NCI-H1092 (cell line): Measurements from ENCODE around the gene NLRP12.
"Not testable (repeated sequence)": the region's sequence is repeated elsewhere in the genome, so short reads cannot be mapped to it uniquely, and the experiment has no call there.

ENCODE experiments used
- DNase-seq: peaks from one replicate; lab custom pipeline; 2025; lab: John Stamatoyannopoulos, UW

NLRP12 gene

DNA sequence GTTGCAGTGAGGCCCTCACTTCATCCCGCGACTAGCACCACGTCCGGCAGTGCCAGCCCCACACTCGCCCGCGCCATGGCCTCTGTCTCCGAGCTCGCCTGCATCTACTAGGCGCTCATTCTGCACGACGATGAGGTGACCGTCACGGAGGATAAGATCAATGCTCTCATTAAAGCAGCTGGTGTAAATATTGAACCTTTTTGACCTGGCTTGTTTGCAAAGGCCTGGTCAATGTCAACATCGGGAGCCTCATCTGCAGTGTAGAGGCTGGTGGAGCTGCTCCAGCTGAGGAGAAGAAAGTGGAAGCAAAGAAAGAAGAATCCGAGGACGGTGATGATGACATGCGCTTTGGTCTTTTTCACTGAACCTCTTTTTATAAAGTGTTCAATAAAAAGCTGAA lies 48.6 kb downstream of the NLRP12 start:
- no peak for DNase-seq

- not testable (repeated sequence) for DNase-seq
Observed at GRCh38 chr19:53774491-53774890, 49.6 kb downstream of the NLRP12 start.

DNA sequence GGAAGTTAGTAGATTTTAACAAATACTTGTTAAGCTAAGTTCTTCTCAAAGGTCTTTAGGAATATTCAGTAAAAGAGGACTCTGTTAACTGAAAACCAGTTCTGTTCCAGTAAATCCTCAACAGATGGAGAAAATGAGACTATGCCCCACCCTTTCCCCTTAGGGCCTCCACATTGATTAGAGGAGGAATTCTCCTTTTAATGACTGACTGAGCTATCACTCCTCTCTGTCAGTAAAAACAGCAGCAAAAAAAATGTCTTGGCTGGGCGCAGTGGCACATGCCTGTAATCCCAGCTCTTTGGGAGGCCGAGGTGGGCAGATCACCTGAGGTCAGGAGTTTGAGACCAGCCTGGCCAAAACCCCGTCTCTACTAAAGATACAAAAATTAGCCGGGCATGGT lies 50.1 kb downstream of the NLRP12 start:
- DNase-seq, result no peak

DNA sequence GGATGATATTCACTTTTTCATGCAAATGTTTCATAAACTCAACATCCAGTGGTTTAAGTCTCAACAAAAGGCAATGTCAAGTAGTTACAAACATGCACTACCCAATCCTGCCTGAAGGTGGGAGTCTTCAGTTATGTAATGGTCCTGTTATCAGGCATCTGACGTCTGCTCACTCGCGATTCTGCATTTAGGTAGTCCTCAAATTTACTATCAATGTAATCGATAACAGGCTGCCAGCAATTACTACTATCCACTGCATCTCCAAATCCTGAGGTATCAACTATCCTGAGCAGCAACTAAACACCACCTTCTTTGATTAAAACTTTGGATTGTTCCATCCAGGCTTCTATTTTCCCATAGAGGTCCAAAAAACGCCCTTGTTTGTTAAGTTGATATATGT lies 51.2 kb downstream of the NLRP12 start:
- DNase-seq, result peak; percentile 1

DNA sequence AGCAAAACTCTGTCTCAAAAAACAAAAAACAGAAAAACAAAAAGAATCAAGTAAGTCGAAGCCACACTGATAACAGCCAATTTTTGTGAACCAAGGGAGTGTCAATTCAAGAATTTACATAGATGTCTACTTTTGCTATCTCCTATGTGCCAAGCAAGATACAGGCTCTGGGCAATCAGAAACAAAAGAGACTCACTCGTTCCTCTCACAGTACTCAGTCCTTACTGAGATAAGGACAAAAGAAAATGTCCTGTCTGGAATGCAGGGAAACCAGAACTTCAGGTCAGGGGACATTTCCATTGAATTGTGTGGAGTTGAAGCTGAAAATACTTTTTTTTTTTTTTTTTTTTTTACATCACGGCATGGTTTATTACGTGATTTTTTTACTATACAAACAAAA lies 53.0 kb downstream of the NLRP12 start:
- no peak for DNase-seq

DNA sequence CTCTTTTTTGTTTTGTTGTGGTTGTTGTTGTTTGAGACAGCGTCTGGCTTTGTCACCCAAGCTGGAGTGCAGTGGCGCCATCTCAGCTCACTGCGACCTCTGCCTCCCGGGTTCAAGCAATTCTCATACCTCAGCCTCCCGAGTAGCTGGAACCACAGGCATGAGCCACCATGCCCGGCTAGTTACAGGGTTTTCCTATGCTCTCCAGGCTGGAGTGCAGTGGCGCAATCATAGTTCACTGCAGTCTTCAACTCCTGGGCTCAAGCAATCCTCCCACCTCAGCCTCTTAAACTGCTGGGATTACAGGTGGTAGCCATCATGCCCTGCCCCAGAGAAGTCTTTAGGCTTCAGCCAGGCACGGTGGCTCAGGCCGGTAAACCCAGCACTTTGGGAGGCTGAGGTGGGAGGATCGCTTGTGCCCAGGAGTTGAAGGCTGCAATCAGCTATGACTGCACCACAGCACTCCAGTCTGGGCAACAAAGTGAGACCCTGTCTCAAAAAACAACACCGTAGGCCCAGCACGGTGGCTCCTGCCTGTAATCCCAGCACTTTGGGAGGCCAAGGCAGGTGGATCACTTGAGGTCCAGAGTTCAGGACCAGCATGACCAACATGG lies 54.3 kb downstream of the NLRP12 start:
- DNase-seq, result not testable (repeated sequence)

GRCh38 chr19:53768401-53768800 lies 55.7 kb downstream of the NLRP12 start:
- DNase-seq, result no peak

- not testable (repeated sequence) for DNase-seq
Observed at GRCh38 chr19:53758991-53759390, 65.1 kb downstream of the NLRP12 start.
